C4-2B (cell line): ENCODE measurements around the gene SLC9A5.

Source experiments
- H3K27ac ChIP-seq: fragments of 450-650 bp; 2 replicates; pipeline ENCODE4 v1.5.1; 2017
- CTCF ChIP-seq: fragments of 450-650 bp; conservative IDR thresholded peaks from 2 replicates; pipeline ENCODE4 v1.5.1; 2017; ENCODE audit warnings: mild to moderate bottlenecking
- ZFX ChIP-seq: fragments of 450-650 bp; IDR thresholded peaks from 2 replicates; pipeline ENCODE4 v1.6.1; 2017

The SLC9A5 gene

GRCh38 chr16:67275321-67275720 is 26.5 kb downstream of the SLC9A5 start:
- TF ChIP-seq ZFX (no peak), CTCF (no peak)
- H3K27ac ChIP-seq: no peak overlapping the region

- TF ChIP-seq CTCF: no peak
- no peak for TF ChIP-seq ZFX
- peak overlapping the region; percentile 96 for H3K27ac ChIP-seq
Observed at GRCh38 chr16:67277294-67277998, 28.7 kb downstream of the SLC9A5 start.

- peak overlapping the region; percentile 96 for H3K27ac ChIP-seq
- TF ChIP-seq ZFX (no peak), CTCF (no peak)
Observed at GRCh38 chr16:67277999-67278772, 29.4 kb downstream of the SLC9A5 start.

GRCh38 chr16:67278773-67279295 is 30.1 kb downstream of the SLC9A5 start:
- TF ChIP-seq ZFX (peak; percentile 91; the same call in 1 of the 2 replicates), CTCF (no peak)

GRCh38 chr16:67279296-67280089 is 30.7 kb downstream of the SLC9A5 start, which contains the start of gene PLEKHG4:
PLEKHG4 (plus strand) TSS chr16:67279532; CDS start chr16:67280045, 513 bp downstream.
- TF ChIP-seq ZFX: peak; percentile 81
- TF ChIP-seq CTCF: peak; percentile 94
- H3K27ac ChIP-seq: peak within 1 kb of the TSS; percentile 96

More at GRCh38 chr16:67278773-67279295, 30.1 kb downstream of the SLC9A5 start:
- peak overlapping the region; percentile 96 for H3K27ac ChIP-seq

- peak overlapping the region; percentile 96 for H3K27ac ChIP-seq
- TF ChIP-seq CTCF: no peak
Observed at GRCh38 chr16:67280090-67281015, 31.6 kb downstream of the SLC9A5 start.
